Stomach (tissue), 9 donors: ENCODE results near the gene SLC7A9. TPM values are rescaled to one million over a fixed set of nuclear protein-coding genes. Genes with fewer than 3 reads are reported as not detected.

Experiments used
- DNase-seq, 2 donors: peaks; one replicate each; pipeline versions ENCODE4 v3.0.0 to v3.0.0-alpha.2; 2013 to 2019
- H3K27ac ChIP-seq, 5 donors: fragments of 200-600 bp in 4 of 5; sonication (generic) in 4 of 5; one replicate each; pipeline ENCODE4 v1.5.1; 2013 to 2019; ENCODE audit warnings: mild to moderate bottlenecking in 1 of 5, moderate library complexity in 1 of 5
- H3K27me3 ChIP-seq, 3 donors: fragments of 200-600 bp; sonication (generic); one replicate each; pipeline ENCODE4 v1.5.1; 2017 to 2019; ENCODE audit warnings: mixed run types in 1 of 3
- H3K36me3 ChIP-seq, 4 donors: fragments of 200-600 bp; sonication (generic); 1 replicate in 3 of 4; 2 replicates in 1 of 4; pipeline ENCODE4 v1.5.1; 2016 to 2019
- H3K4me1 ChIP-seq, 4 donors: fragments of 200-600 bp; sonication (generic); one replicate each; pipeline ENCODE4 v1.5.1; 2016 to 2019
- H3K4me3 ChIP-seq, 4 donors: fragments of 200-600 bp; sonication (generic) in 3 of 4; one replicate each; pipeline ENCODE4 v1.5.1; 2016 to 2019; ENCODE audit warnings: mild to moderate bottlenecking in 1 of 4
- H3K9me3 ChIP-seq, 4 donors: fragments of 200-600 bp; sonication (generic); one replicate each; pipeline ENCODE4 v1.5.1; 2016 to 2019
- EP300 ChIP-seq: sonication (generic); formaldehyde crosslinking; IDR thresholded peaks from one replicate; pipeline ENCODE4 v1.6.1; 2017; ENCODE audit warnings: antibody characterized with exemption
- POLR2A ChIP-seq, 4 donors: fragments of 450-650 bp; IDR thresholded peaks; one replicate each; pipeline ENCODE4 v1.6.1; 2016; ENCODE audit warnings: antibody characterized with exemption in 4 of 4, control low read depth in 2 of 4, mild to moderate bottlenecking in 1 of 4, moderate library complexity in 1 of 4
- POLR2AphosphoS5 ChIP-seq, 3 donors: sonication (generic); formaldehyde crosslinking; IDR thresholded peaks; one replicate each; pipeline ENCODE4 v1.6.1; 2016; ENCODE audit warnings: antibody characterized with exemption in 3 of 3
- WGBS, 5 donors: extraction: QIAGEN DNeasy Blood & Tissue Kit in 3 of 5; methylation state at CpG; one replicate each; pipeline versions ENCODE4 v1.1.5 to v1.1.7; 2013 to 2018; 5-methylcytosine and 5-hydroxymethylcytosine counted together
- intact Hi-C: fragments of 100-400 bp; cut with DNase I; formaldehyde crosslinking; loops from one replicate; pipeline ENCODE4 v1.15.1; 2023; ENCODE audit warnings: low total_unique reads
- polyA plus RNA-seq, 3 donors: library from polyadenylated mRNA; stranded (reverse); fragments of 200-250 nt; gene quantifications; one replicate each; pipeline ENCODE4 v1.2.3, GENCODE V29; 2013
- total RNA-seq, 5 donors: library from RNA; depleted of rRNA; stranded (reverse); fragments of >200 nt; gene quantifications; one replicate each; pipeline versions ENCODE4 v1.1.0 to v1.2.3, GENCODE V29; 2014 to 2016
- TF ChIP-seq, protein P1 (sequence below), 7 experiments: fragments of 450-650 bp in 4 of 7; fragments of 200-600 bp in 3 of 7; sonication (generic) in 3 of 7; IDR thresholded peaks; one replicate each; pipeline ENCODE4 v1.5.1; 2016 to 2019; ENCODE audit warnings: antibody characterized with exemption in 7 of 7, control low read depth in 2 of 7, mild to moderate bottlenecking in 1 of 7
- donor health status: healthy with polysubstance abuse.
- donor health status: Bipolar disorder and iron deficiency.
- donor health status: healthy.

SLC7A9 gene
- total and polyA plus RNA-seq, 8 donors: 0.58 to 2.4 TPM; not detected in 6

- no peaks in the 10 kb centered on the region for H3K4me1 ChIP-seq
- peaks cover 0 to 89% (median 55%) of the 10 kb centered on the region in 4 donors for H3K36me3 ChIP-seq
- 88 to 100% (median 95%) methylated on average over 1 of the region's 1 CpG for WGBS, 5 donors
- peaks cover 0 to 16% (median 12%) of the 10 kb centered on the region in 4 donors for H3K9me3 ChIP-seq
- TF ChIP-seq POLR2AphosphoS5 (IDR thresholded peaks at IDR 0.05): no peak
- no peak for TF ChIP-seq EP300
- TF ChIP-seq, protein P1, sequence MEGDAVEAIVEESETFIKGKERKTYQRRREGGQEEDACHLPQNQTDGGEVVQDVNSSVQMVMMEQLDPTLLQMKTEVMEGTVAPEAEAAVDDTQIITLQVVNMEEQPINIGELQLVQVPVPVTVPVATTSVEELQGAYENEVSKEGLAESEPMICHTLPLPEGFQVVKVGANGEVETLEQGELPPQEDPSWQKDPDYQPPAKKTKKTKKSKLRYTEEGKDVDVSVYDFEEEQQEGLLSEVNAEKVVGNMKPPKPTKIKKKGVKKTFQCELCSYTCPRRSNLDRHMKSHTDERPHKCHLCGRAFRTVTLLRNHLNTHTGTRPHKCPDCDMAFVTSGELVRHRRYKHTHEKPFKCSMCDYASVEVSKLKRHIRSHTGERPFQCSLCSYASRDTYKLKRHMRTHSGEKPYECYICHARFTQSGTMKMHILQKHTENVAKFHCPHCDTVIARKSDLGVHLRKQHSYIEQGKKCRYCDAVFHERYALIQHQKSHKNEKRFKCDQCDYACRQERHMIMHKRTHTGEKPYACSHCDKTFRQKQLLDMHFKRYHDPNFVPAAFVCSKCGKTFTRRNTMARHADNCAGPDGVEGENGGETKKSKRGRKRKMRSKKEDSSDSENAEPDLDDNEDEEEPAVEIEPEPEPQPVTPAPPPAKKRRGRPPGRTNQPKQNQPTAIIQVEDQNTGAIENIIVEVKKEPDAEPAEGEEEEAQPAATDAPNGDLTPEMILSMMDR (IDR thresholded peaks at IDR 0.05): no peak
- no peak for TF ChIP-seq POLR2A (IDR thresholded peaks at IDR 0.05)
- intact Hi-C loops: no loop called here
- no peak for DNase-seq
- no peak overlapping the region for H3K4me3 ChIP-seq
- H3K27ac ChIP-seq: no peak overlapping the region
- H3K27me3 ChIP-seq: no peaks in the 10 kb centered on the region
These were observed 27.1 kb upstream of the SLC7A9 start for GRCh38 chr19:32896516-32897214.

GRCh38 chr19:32895384-32895783 is 25.8 kb upstream of the SLC7A9 start:
- Histone ChIP-seq H3K9me3 (peaks cover 0 to 25% (median 17%) of the 10 kb centered on the region in 4 donors), H3K27me3 (no peaks in the 10 kb centered on the region), H3K36me3 (peaks cover 0 to 86% (median 52%) of the 10 kb centered on the region in 4 donors), H3K4me3 (no peak overlapping the region), H3K4me1 (no peaks in the 10 kb centered on the region), H3K27ac (no peak overlapping the region)
- intact Hi-C loops: no loop called here
- DNase-seq: no peak
- WGBS, 5 donors: 83 to 91% (median 88%) methylated on average over 3 of the region's 3 CpGs
- TF ChIP-seq, protein P1 (IDR thresholded peaks at IDR 0.05): no peak
- TF ChIP-seq POLR2A (IDR thresholded peaks at IDR 0.05): no peak
- no peak for TF ChIP-seq EP300

- TF ChIP-seq POLR2AphosphoS5 (IDR thresholded peaks at IDR 0.05) (no peak), EP300 (no peak), POLR2A (IDR thresholded peaks at IDR 0.05) (no peak)
- TF ChIP-seq, protein P1 (IDR thresholded peaks at IDR 0.05): no peak
These were observed 22.0 kb upstream of the SLC7A9 start for GRCh38 chr19:32891609-32892008.

DNA sequence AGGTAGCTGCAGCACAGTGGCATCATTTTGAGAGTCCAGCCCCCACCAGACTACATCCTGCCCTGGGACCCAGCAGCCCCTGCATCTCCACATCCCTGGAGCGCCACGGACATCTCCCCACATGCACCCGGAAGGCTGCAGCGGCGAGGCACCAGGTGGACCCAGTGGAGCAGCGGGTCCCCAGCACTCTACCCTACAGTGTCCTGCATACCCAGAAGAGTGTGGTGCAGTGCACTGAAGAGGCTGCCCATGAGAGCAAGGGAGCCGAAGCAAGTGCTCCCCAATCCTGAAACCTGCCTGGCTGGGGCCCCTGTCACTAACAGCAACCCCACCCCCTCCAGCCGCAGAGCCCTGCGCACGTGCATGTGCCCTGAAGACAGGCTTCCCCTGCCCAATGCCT is 21.3 kb upstream of the SLC7A9 start:
- DNase-seq: no peak
- Histone ChIP-seq H3K9me3 (peaks cover 0 to 25% (median 15%) of the 10 kb centered on the region in 4 donors), H3K36me3 (peaks cover 0 to 74% (median 46%) of the 10 kb centered on the region in 4 donors), H3K4me3 (no peak overlapping the region), H3K27me3 (no peaks in the 10 kb centered on the region), H3K27ac (no peak overlapping the region), H3K4me1 (no peaks in the 10 kb centered on the region)
- 80 to 98% (median 96%) methylated on average over 1 to 10 of the region's 10 CpGs for WGBS, 5 donors
- intact Hi-C loops: no loop called here
- no peak for TF ChIP-seq POLR2A (IDR thresholded peaks at IDR 0.05)
- TF ChIP-seq POLR2AphosphoS5 (IDR thresholded peaks at IDR 0.05): no peak
- TF ChIP-seq EP300: no peak
- TF ChIP-seq, protein P1 (IDR thresholded peaks at IDR 0.05): no peak

More at GRCh38 chr19:32891609-32892008, 22.0 kb upstream of the SLC7A9 start:
- no peak for DNase-seq
- intact Hi-C loops: no loop called here
- no peak overlapping the region for H3K4me3 ChIP-seq
- 94 to 99% (median 97%) methylated on average over 2 of the region's 2 CpGs for WGBS, 5 donors
- H3K9me3 ChIP-seq: peaks cover 0 to 25% (median 17%) of the 10 kb centered on the region in 4 donors
- no peaks in the 10 kb centered on the region for H3K27me3 ChIP-seq
- H3K27ac ChIP-seq: no peak overlapping the region
- no peaks in the 10 kb centered on the region for H3K4me1 ChIP-seq
- peaks cover 0 to 76% (median 41%) of the 10 kb centered on the region in 4 donors for H3K36me3 ChIP-seq
